K562 (cell line): ENCODE data around the gene RNU5D-1. TPM values are rescaled to one million over a fixed set of nuclear protein-coding genes. Genes with fewer than 3 reads are reported as not detected.

Experiments used
- CEBPB ChIP-seq: fragments of 450-650 bp; IDR thresholded peaks from 2 replicates; pipeline ENCODE4 v1.6.1; 2016; ENCODE audit warnings: missing genetic modification characterization, missing compliant biosample characterization
- E2F3 ChIP-seq: fragments of 250-450 bp; sonication (Bioruptor Pico); IDR thresholded peaks from 2 replicates; pipeline ENCODE4 v1.4.0; 2020; ENCODE audit warnings: mild to moderate bottlenecking
- ELF1 ChIP-seq: fragments of 200-800 bp; sonication (Bioruptor generic); IDR thresholded peaks from 2 replicates; pipeline ENCODE4 v1.6.1; 2016; ENCODE audit warnings: missing genetic modification characterization, missing compliant biosample characterization
- ETV1 ChIP-seq: fragments of 450-650 bp; conservative IDR thresholded peaks from 2 replicates; pipeline ENCODE4 v1.6.1; 2016; ENCODE audit warnings: missing genetic modification characterization, control low read depth, low read depth, missing compliant biosample characterization
- FOXP1 ChIP-seq: sonication (generic); formaldehyde crosslinking; IDR thresholded peaks from 2 replicates; pipeline ENCODE4 v1.8.0; 2022; ENCODE audit warnings: mild to moderate bottlenecking, missing genetic modification reagents
- KHSRP ChIP-seq: fragments of 450-650 bp; IDR thresholded peaks from 2 replicates; pipeline ENCODE4 v1.6.1; 2017
- KLF16 ChIP-seq: IDR thresholded peaks from 2 replicates; pipeline ENCODE4 v1.6.1; 2016; ENCODE audit warnings: antibody characterized with exemption
- MNT ChIP-seq, 2 experiments: fragments of 450-650 bp; conservative IDR thresholded peaks; 2 replicates each; pipeline ENCODE4 v1.6.1; 2017; ENCODE audit warnings: mild to moderate bottlenecking in 2 of 2, moderate library complexity in 2 of 2
- POLR2AphosphoS5 ChIP-seq: IDR thresholded peaks from 2 replicates; pipeline ENCODE4 v1.6.1; 2011; ENCODE audit warnings: mild to moderate bottlenecking, low read depth, low read length, moderate library complexity; ENCODE audit not compliant: control insufficient read depth, insufficient read depth
- POLR2B ChIP-seq: fragments of 450-650 bp; IDR thresholded peaks from 2 replicates; pipeline ENCODE4 v1.6.1; 2018; ENCODE audit warnings: low read depth; ENCODE audit not compliant: partially characterized antibody
- POLR3G ChIP-seq: IDR thresholded peaks from 2 replicates; pipeline ENCODE4 v1.6.1; 2011; ENCODE audit not compliant: insufficient read length, insufficient replicate concordance; ENCODE audit errors: extremely low read depth
- PPARD ChIP-seq: fragments of 250-450 bp; sonication (Bioruptor Pico); IDR thresholded peaks from 2 replicates; pipeline ENCODE4 v1.8.0; 2022; ENCODE audit warnings: inconsistent platforms, mild to moderate bottlenecking, moderate library complexity
- PURB ChIP-seq: sonication (generic); formaldehyde crosslinking; IDR thresholded peaks from 2 replicates; pipeline ENCODE4 v1.9.0; 2021; ENCODE audit warnings: low read depth, mild to moderate bottlenecking, missing genetic modification reagents
- RAD21 ChIP-seq, 2 experiments: fragments of 250-450 bp in 1 of 2; fragments of 450-650 bp in 1 of 2; sonication (Bioruptor Pico) in 1 of 2; formaldehyde crosslinking in 1 of 2; IDR thresholded peaks in 1 of 2; conservative IDR thresholded peaks in 1 of 2; 2 replicates each; pipeline versions ENCODE4 v1.4.0 to v1.8.0; 2020 to 2022; ENCODE audit warnings: mild to moderate bottlenecking in 2 of 2, moderate library complexity in 1 of 2
- SMARCB1 ChIP-seq: IDR thresholded peaks from 2 replicates; pipeline ENCODE4 v1.6.1; 2011; ENCODE audit warnings: improper control_type of control experiment, low read depth; ENCODE audit not compliant: insufficient read length
- SMC3 ChIP-seq: conservative IDR thresholded peaks from 2 replicates; pipeline ENCODE4 v1.6.1; 2011; ENCODE audit warnings: low read depth, low read length, improper control_type of control experiment; ENCODE audit not compliant: insufficient read depth
- SUPT5H ChIP-seq: fragments of 450-650 bp; IDR thresholded peaks from 2 replicates; pipeline ENCODE4 v1.6.1; 2016
- ZBTB17 ChIP-seq: fragments of 450-650 bp; formaldehyde crosslinking; IDR thresholded peaks from 2 replicates; pipeline ENCODE4 v1.4.0; 2020; ENCODE audit warnings: mild to moderate bottlenecking
- ZNF696 ChIP-seq: fragments of 250-450 bp; sonication (Bioruptor Pico); conservative IDR thresholded peaks from 2 replicates; pipeline ENCODE4 v1.4.0; 2020; ENCODE audit warnings: mild to moderate bottlenecking, moderate library complexity
- polyA plus RNA-seq, 8 experiments: library from polyadenylated mRNA; depleted of rRNA in 4 of 8; stranded (reverse) in 5 of 8; unstranded in 3 of 8; fragments of >200 nt; fragmentation: Nextera tagmentation in 2 of 8; fragmentation: Illumina TruSeq in 1 of 8; extraction: Ambion mirVana in 2 of 8; extraction: Trizol in 1 of 8; gene quantifications; 2 replicates each; pipeline versions ENCODE4 v1.2.1 to v1.2.3, GENCODE V29; 2011 to 2014; ENCODE audit warnings: inconsistent platforms in 1 of 8, missing spikeins in 1 of 8
- total RNA-seq, 7 experiments: library from RNA; depleted of rRNA in 6 of 7; stranded (reverse); fragments of >200 nt in 6 of 7; fragmentation: Illumina TruSeq in 2 of 7; extraction: Trizol in 2 of 7; gene quantifications; 2 replicates each; pipeline versions ENCODE4 v1.2.1 to v1.2.3, GENCODE V29; 2011 to 2021; ENCODE audit warnings: low replicate concordance in 1 of 7
- TF ChIP-seq, protein P1 (sequence below): sonication (generic); formaldehyde crosslinking; IDR thresholded peaks from 2 replicates; pipeline ENCODE4 v1.8.1; 2023; ENCODE audit warnings: mild to moderate bottlenecking, missing genetic modification reagents

RNU5D-1 gene
- total and polyA plus RNA-seq, 9 of the 15 experiments (the other 6 are each of a cell fraction or from before 2014, with no cell fraction given): under 0.01 TPM; not detected in 8

DNA sequence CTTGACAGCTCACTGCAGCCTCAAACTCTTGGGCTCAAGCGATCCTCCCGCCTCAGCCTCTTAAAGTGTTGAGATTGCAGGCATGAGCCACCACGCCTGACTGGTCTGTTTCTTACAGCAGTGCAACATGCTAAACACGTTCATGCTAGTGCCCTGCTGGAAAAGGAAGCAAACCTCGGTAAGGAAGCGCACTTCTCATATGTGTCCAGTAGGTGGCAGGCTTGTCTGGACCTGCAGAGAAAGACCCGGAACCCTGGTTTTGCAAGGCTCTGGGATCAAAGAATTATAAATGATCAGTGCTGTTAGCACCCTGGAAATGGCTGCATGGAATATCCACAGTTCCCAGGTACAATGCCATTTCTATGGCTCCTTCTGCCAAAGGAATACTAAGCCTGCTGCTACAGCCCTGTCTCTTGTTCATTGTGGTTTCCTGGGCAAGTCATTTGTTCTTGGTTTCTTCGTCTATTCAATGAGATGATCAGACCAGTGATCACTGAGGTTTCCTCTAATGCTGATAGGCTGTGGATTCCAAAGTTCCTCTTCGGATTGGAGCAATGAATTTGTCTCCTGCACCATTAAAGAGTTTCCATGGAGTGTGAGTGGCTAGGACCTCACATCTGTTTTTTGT lies 15.9 kb downstream of the RNU5D-1 start (continued):
- TF ChIP-seq SMC3: peak; percentile 55
- TF ChIP-seq ZBTB17 (CRISPR knock-in tag): no peak
- no peak for TF ChIP-seq ZNF696
- TF ChIP-seq ELF1 (tag): peak; percentile 83
- no peak; the same call in 1 of the 2 replicates for TF ChIP-seq KLF16
- TF ChIP-seq MNT (conservative IDR thresholded peaks at IDR 0.05): no peak
- TF ChIP-seq POLR2B: no peak
- TF ChIP-seq SMARCB1: no peak
- TF ChIP-seq POLR3G: no peak
- peak; percentile 47 for TF ChIP-seq ETV1 (tag)
- no peak for TF ChIP-seq POLR2AphosphoS5
- TF ChIP-seq PURB (CRISPR knock-in tag): no peak
- no peak for TF ChIP-seq KHSRP
- TF ChIP-seq, protein P1, sequence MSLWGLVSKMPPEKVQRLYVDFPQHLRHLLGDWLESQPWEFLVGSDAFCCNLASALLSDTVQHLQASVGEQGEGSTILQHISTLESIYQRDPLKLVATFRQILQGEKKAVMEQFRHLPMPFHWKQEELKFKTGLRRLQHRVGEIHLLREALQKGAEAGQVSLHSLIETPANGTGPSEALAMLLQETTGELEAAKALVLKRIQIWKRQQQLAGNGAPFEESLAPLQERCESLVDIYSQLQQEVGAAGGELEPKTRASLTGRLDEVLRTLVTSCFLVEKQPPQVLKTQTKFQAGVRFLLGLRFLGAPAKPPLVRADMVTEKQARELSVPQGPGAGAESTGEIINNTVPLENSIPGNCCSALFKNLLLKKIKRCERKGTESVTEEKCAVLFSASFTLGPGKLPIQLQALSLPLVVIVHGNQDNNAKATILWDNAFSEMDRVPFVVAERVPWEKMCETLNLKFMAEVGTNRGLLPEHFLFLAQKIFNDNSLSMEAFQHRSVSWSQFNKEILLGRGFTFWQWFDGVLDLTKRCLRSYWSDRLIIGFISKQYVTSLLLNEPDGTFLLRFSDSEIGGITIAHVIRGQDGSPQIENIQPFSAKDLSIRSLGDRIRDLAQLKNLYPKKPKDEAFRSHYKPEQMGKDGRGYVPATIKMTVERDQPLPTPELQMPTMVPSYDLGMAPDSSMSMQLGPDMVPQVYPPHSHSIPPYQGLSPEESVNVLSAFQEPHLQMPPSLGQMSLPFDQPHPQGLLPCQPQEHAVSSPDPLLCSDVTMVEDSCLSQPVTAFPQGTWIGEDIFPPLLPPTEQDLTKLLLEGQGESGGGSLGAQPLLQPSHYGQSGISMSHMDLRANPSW (CRISPR knock-in tag): 0 out of 2 replicates have a peak, but pooled peaks have one; percentile 67
- 0 out of 2 replicates have a peak, but pooled peaks have one; percentile 36 for TF ChIP-seq CEBPB (tag)
- TF ChIP-seq SUPT5H: no peak
- TF ChIP-seq E2F3 (CRISPR knock-in tag): no peak
- TF ChIP-seq PPARD (CRISPR knock-in tag): no peak
- TF ChIP-seq RAD21 (CRISPR knock-in tag; conservative IDR thresholded peaks at IDR 0.05 in 1 of 2, IDR thresholded peaks at IDR 0.05 in 1 of 2): peak; percentile 65 to 74
- TF ChIP-seq FOXP1 (CRISPR knock-in tag): no peak
